Mammary epithelial cell (primary cell): ENCODE data around the gene HSD17B4.

Experiments
- EZH2 ChIP-seq: IDR thresholded peaks from 2 replicates; pipeline ENCODE4 v1.6.1; 2012; ENCODE audit warnings: low read length, inconsistent platforms, borderline replicate concordance
- TF ChIP-seq, protein P1 (sequence below), 2 donors: IDR thresholded peaks in 1 of 2; conservative IDR thresholded peaks in 1 of 2; 2 replicates each; pipeline ENCODE4 v1.5.1; 2011 to 2012; ENCODE audit warnings: inconsistent platforms in 2 of 2, low read length in 2 of 2, mild to moderate bottlenecking in 2 of 2, control low read depth in 1 of 2, low read depth in 1 of 2; ENCODE audit not compliant: insufficient read depth in 1 of 2; ENCODE audit errors: extremely low read depth in 1 of 2

DNA sequence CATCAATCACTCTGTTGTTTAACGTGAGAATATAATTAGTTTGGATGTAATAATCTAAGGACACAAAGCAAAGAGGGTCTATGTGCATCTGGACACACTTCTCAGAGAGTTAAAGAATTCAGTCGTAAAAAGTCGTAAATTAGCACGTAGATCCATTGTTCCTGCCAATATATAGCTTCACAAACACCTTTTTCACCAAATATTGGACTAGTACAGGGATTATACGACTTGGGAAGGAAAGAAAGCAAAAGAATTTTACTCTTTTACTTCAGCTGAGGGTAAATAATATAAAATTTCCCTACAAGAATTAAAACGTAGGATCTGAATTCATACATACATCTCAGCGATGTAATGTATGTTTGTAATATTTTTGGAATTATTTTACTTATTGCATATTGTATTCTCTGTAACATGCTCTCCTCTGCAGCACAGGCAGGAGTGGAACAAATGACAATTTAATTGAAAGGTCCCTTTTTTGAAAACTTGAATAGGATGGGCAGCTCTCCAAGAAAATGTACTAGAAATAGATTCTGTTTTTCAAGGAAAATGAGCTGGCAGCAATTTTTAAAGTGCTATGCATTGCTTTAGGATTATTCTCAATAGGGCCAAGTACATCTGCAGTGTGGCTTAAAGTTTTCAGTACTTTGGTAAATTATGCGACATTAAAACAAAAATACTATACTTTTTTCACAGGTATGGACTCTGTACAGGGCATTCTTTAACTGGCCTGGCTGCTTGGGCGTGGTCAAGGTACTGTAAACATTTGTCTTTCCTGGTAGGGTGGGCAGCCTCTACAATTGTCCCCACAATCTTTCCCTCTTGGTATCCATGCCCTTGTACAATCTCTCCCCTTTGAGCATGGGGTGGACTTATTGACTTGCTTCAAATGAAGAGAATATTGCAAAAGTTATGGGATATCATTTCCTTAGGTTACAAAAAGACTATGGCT lies 39.7 kb upstream of the HSD17B4 start:
- no peak for TF ChIP-seq EZH2
- TF ChIP-seq, protein P1, sequence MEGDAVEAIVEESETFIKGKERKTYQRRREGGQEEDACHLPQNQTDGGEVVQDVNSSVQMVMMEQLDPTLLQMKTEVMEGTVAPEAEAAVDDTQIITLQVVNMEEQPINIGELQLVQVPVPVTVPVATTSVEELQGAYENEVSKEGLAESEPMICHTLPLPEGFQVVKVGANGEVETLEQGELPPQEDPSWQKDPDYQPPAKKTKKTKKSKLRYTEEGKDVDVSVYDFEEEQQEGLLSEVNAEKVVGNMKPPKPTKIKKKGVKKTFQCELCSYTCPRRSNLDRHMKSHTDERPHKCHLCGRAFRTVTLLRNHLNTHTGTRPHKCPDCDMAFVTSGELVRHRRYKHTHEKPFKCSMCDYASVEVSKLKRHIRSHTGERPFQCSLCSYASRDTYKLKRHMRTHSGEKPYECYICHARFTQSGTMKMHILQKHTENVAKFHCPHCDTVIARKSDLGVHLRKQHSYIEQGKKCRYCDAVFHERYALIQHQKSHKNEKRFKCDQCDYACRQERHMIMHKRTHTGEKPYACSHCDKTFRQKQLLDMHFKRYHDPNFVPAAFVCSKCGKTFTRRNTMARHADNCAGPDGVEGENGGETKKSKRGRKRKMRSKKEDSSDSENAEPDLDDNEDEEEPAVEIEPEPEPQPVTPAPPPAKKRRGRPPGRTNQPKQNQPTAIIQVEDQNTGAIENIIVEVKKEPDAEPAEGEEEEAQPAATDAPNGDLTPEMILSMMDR (conservative IDR thresholded peaks at IDR 0.05 in 1 of 2, IDR thresholded peaks at IDR 0.05 in 1 of 2; ENCODE audit: extremely low read depth in 1 of 2, insufficient read depth in 1 of 2, low read depth in 1 of 2, low read length in 2 of 2): no peak
